GM12873 (cell line): Measurements from ENCODE around the gene CD300LF.

Source experiments
- TF ChIP-seq, protein P1 (sequence below): IDR thresholded peaks from 2 replicates; pipeline ENCODE4 v1.5.1; 2012; ENCODE audit warnings: low read depth, mild to moderate bottlenecking, moderate library complexity, low read length, control low read depth; ENCODE audit not compliant: insufficient read depth; ENCODE audit errors: missing control alignments

The CD300LF gene

DNA sequence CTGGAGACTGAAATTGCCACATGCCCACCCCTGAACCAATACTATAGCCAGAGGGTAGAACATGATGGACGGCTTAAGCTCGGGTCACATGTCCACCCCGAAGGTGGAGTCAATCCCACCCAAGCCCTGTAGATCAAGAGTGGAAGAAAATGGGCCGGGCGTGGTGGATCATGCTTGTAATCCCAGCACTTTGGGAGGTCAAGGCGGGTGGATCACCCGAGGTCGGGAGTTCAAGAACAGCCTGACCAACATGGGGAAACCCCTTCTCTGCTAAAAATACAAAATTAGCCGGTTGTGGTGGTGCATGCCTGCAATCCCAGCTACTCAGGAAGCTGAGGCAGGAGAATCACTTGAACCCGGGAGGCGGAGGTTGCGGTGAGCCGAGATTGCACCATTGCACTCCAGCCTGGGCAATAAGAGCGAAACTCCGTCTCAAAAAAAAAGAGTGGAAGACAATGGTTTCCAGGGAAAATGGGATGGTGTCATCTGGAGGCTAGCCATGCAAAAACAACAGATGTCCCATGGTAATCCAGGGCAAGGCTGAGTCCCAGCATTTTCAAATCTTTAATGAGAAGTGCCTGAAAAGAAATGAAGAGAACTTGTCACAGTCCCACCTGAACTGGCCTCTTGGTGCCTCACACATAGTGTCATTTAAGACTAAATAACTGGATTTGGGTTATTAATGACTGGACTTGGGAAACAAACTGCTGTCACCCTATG, 30.1 kb downstream of the CD300LF start:
- TF ChIP-seq, protein P1, sequence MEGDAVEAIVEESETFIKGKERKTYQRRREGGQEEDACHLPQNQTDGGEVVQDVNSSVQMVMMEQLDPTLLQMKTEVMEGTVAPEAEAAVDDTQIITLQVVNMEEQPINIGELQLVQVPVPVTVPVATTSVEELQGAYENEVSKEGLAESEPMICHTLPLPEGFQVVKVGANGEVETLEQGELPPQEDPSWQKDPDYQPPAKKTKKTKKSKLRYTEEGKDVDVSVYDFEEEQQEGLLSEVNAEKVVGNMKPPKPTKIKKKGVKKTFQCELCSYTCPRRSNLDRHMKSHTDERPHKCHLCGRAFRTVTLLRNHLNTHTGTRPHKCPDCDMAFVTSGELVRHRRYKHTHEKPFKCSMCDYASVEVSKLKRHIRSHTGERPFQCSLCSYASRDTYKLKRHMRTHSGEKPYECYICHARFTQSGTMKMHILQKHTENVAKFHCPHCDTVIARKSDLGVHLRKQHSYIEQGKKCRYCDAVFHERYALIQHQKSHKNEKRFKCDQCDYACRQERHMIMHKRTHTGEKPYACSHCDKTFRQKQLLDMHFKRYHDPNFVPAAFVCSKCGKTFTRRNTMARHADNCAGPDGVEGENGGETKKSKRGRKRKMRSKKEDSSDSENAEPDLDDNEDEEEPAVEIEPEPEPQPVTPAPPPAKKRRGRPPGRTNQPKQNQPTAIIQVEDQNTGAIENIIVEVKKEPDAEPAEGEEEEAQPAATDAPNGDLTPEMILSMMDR = no peak

GRCh38 chr17:74682028-74682427, 30.7 kb downstream of the CD300LF start:
- TF ChIP-seq, protein P1 = no peak

DNA sequence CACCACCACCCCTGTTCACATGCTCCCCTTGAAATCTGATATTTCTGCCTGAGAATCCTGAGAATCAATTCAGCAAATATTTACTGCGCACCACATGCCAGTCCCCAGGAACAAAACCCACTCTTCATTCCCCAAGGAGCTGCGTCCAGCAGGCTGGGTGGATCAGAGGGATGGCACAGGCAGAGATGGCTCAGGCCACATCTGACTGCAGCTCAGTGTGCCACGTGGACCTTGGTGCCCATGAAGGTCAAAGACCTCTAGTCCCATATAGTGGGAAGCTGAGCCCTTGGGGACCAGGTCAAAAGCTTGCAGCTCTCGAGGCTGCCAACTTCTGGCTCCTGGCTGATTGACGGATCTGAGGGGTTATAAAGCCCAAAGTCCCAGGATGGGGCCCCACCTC, 31.8 kb downstream of the CD300LF start:
- TF ChIP-seq, protein P1 = no peak

- TF ChIP-seq, protein P1 = no peak
Observed at GRCh38 chr17:74680213-74680612, 32.5 kb downstream of the CD300LF start.

GRCh38 chr17:74679374-74679773, 33.3 kb downstream of the CD300LF start:
- TF ChIP-seq, protein P1 = no peak

- TF ChIP-seq, protein P1 = no peak
Observed at GRCh38 chr17:74678541-74678940, 34.2 kb downstream of the CD300LF start.

GRCh38 chr17:74677558-74678466, 34.9 kb downstream of the CD300LF start:
- TF ChIP-seq, protein P1 = no peak
